Stimulated activated CD4-positive, alpha-beta T cell treated with anti-CD3 and anti-CD28 coated beads, Interleukin-2, amount 100 ng/mL, for 48 hours (primary cell): Measurements from ENCODE around the gene ELSPBP1.
"Not testable (repeated sequence)": the region's sequence is repeated elsewhere in the genome, so short reads cannot be mapped to it uniquely, and the experiment has no call there.

Source experiments
- DNase-seq, 2 donors: peaks; one replicate each; pipeline ENCODE4 v3.0.0-alpha.2; 2020

Gene ELSPBP1

GRCh38 chr19:48043675-48044258 is 49.3 kb downstream of the ELSPBP1 start, which contains the start of gene CABP5:
Gene CABP5 (minus strand): TSS chr19:48044079. CDS start chr19:48043922, 157 bp downstream.
- no peak for DNase-seq

- DNase-seq: no peak
These were observed 50.1 kb downstream of the ELSPBP1 start for GRCh38 chr19:48044561-48044960.

GRCh38 chr19:48051335-48052033 is 57.1 kb downstream of the ELSPBP1 start:
- no peak for DNase-seq

GRCh38 chr19:48053076-48053475 is 58.6 kb downstream of the ELSPBP1 start:
- DNase-seq: no peak

GRCh38 chr19:48053856-48054255 is 59.4 kb downstream of the ELSPBP1 start:
- no peak for DNase-seq

- no peak for DNase-seq
These were observed 64.9 kb downstream of the ELSPBP1 start for GRCh38 chr19:48059331-48059730.

- no peak for DNase-seq
These were observed 65.9 kb downstream of the ELSPBP1 start for GRCh38 chr19:48060381-48060780.

- no peak for DNase-seq
These were observed 67.2 kb downstream of the ELSPBP1 start for GRCh38 chr19:48061401-48062344.

GRCh38 chr19:48064509-48064908 is 70.1 kb downstream of the ELSPBP1 start:
- no peak for DNase-seq

GRCh38 chr19:48069435-48069834 is 75.0 kb downstream of the ELSPBP1 start:
- no peak for DNase-seq

GRCh38 chr19:48070177-48070769 is 75.8 kb downstream of the ELSPBP1 start:
- not testable (repeated sequence) for DNase-seq
